SKM-1 (cell line): ENCODE results near the gene DPP6.

ENCODE experiments used
- DNase-seq: peaks from one replicate; lab custom pipeline; 2025; ENCODE audit not compliant: unreplicated experiment; lab: John Stamatoyannopoulos, UW

The DPP6 gene

GRCh38 chr7:154512121-154512833 lies 460.1 kb downstream of the DPP6 start:
- no peak for DNase-seq

- no peak for DNase-seq
Measured at GRCh38 chr7:154517768-154518167, 465.6 kb downstream of the DPP6 start.

GRCh38 chr7:154519229-154519628 lies 467.0 kb downstream of the DPP6 start:
- DNase-seq = no peak

- no peak for DNase-seq
Measured at GRCh38 chr7:154530136-154530535, 477.9 kb downstream of the DPP6 start.

GRCh38 chr7:154532771-154533170 lies 480.6 kb downstream of the DPP6 start:
- DNase-seq = no peak

GRCh38 chr7:154540596-154540995 lies 488.4 kb downstream of the DPP6 start:
- DNase-seq = no peak

- DNase-seq = no peak
Measured at GRCh38 chr7:154541606-154542005, 489.4 kb downstream of the DPP6 start.

GRCh38 chr7:154546946-154547587 lies 494.9 kb downstream of the DPP6 start:
- no peak for DNase-seq

- no peak for DNase-seq
Measured at GRCh38 chr7:154553711-154554265, 501.6 kb downstream of the DPP6 start.

GRCh38 chr7:154559454-154559853 lies 507.3 kb downstream of the DPP6 start:
- no peak for DNase-seq

- no peak for DNase-seq
Measured at GRCh38 chr7:154564676-154565075, 512.5 kb downstream of the DPP6 start.

- DNase-seq = no peak
Measured at GRCh38 chr7:154566877-154567276, 514.7 kb downstream of the DPP6 start.

- DNase-seq = no peak
Measured at GRCh38 chr7:154568346-154568745, 516.1 kb downstream of the DPP6 start.

GRCh38 chr7:154569916-154570315 lies 517.7 kb downstream of the DPP6 start:
- DNase-seq = no peak

GRCh38 chr7:154571772-154572171 lies 519.6 kb downstream of the DPP6 start:
- DNase-seq = no peak

GRCh38 chr7:154574235-154574634 lies 522.0 kb downstream of the DPP6 start:
- DNase-seq = no peak

GRCh38 chr7:154575497-154575896 lies 523.3 kb downstream of the DPP6 start:
- DNase-seq = no peak

- DNase-seq = no peak
Measured at GRCh38 chr7:154576604-154577003, 524.4 kb downstream of the DPP6 start.

GRCh38 chr7:154577141-154577873 lies 525.1 kb downstream of the DPP6 start:
- no peak for DNase-seq

- DNase-seq = no peak
Measured at GRCh38 chr7:154578336-154578735, 526.1 kb downstream of the DPP6 start.

- no peak for DNase-seq
Measured at GRCh38 chr7:154579711-154580110, 527.5 kb downstream of the DPP6 start.
